Measurements from ENCODE around the gene GRN.

Gene GRN

DNA sequence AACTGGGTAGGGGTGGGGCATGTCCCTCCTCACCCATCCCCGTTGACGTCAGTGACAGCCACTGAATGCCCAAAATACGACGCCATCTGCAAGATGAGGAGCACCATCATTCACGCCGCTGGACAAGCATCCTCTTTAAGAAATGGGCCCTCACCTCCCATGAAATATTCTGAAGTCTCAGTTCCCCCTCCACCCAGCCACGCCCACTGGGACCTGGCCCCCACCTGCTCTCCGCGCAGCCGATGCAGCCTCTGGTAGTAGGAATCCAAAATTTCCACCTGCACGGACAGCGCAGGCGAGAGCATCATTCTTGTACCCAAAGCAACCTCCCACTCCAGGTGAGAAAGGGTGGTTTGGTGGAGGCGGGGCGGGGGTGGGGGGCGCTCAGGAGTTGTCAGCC, 38.8 kb downstream of the GRN start:
- H3K9me3 ChIP-seq (ENCODE audit: control insufficient read depth, insufficient read depth, low read length): no peaks in the 10 kb centered on the region
- H3F3A ChIP-seq (ENCODE audit: control insufficient read depth, insufficient read depth): no peaks in the 10 kb centered on the region
- no peaks in the 10 kb centered on the region for H3K36me3 ChIP-seq (ENCODE audit: control insufficient read depth, low read length)
- H3K9me2 ChIP-seq (replicated peaks; ENCODE audit: control insufficient read depth, low read length): no peaks in the 10 kb centered on the region
- no peaks in the 10 kb centered on the region for H4K20me1 ChIP-seq (ENCODE audit: control insufficient read depth, insufficient read depth, low read depth, low read length)
- H3K4me2 ChIP-seq (ENCODE audit: low read length): no peak overlapping the region
- no peak for TF ChIP-seq EZH2phosphoT487 (IDR thresholded peaks at IDR 0.05; ENCODE audit: borderline replicate concordance, low read length)
- TF ChIP-seq, protein P1, sequence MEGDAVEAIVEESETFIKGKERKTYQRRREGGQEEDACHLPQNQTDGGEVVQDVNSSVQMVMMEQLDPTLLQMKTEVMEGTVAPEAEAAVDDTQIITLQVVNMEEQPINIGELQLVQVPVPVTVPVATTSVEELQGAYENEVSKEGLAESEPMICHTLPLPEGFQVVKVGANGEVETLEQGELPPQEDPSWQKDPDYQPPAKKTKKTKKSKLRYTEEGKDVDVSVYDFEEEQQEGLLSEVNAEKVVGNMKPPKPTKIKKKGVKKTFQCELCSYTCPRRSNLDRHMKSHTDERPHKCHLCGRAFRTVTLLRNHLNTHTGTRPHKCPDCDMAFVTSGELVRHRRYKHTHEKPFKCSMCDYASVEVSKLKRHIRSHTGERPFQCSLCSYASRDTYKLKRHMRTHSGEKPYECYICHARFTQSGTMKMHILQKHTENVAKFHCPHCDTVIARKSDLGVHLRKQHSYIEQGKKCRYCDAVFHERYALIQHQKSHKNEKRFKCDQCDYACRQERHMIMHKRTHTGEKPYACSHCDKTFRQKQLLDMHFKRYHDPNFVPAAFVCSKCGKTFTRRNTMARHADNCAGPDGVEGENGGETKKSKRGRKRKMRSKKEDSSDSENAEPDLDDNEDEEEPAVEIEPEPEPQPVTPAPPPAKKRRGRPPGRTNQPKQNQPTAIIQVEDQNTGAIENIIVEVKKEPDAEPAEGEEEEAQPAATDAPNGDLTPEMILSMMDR (IDR thresholded peaks at IDR 0.05; ENCODE audit: low read depth, low read length, poor library complexity, severe bottlenecking): no peak
- H3K4me1 ChIP-seq (ENCODE audit: control insufficient read depth, low read length): peaks cover 5% of the 10 kb centered on the region; the same call in 1 of the 2 replicates
- H3K4me3 ChIP-seq (ENCODE audit: low read length): no peak overlapping the region
- H3K79me2 ChIP-seq (ENCODE audit: control insufficient read depth, low read length): no peaks in the 10 kb centered on the region
- no peak overlapping the region for H3K27ac ChIP-seq (ENCODE audit: low read depth, low read length)
- peaks cover 15% of the 10 kb centered on the region for H3K27me3 ChIP-seq (ENCODE audit: control insufficient read depth, low read length)

DNA sequence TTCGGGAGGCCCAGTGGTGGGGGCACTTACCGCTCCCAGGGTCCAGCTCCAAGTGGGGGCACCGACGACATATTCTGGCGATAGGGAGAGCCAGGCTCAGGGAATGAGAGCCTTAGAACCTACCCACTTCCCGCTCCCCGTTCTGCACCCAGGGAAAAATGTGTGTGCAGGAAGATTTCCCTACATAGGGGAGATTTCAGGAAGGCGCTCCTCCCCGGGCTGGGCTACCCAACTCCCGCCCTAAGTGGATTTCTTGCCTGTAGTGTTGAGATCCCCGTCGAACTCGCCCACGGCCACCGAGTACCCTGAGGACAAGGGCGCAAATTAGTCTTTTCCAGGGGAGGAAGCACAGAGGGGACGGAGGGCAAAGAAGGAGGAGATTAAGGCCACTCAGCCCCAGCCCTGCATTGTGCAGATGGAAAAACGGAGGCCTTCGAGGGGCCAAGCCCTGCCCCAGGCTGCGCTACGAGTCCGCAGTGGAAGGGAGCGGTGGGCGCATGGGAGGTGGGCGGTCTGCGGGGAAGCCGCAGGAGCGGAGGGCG, 39.2 kb downstream of the GRN start:
- no peaks in the 10 kb centered on the region for H3F3A ChIP-seq (ENCODE audit: control insufficient read depth, insufficient read depth)
- peaks cover 5% of the 10 kb centered on the region; the same call in 1 of the 2 replicates for H3K4me1 ChIP-seq (ENCODE audit: control insufficient read depth, low read length)
- H3K4me2 ChIP-seq (ENCODE audit: low read length): peak overlapping the region; percentile 60
- H3K4me3 ChIP-seq (ENCODE audit: low read length): no peak overlapping the region; the same call in 1 of the 2 replicates
- no peaks in the 10 kb centered on the region for H3K9me3 ChIP-seq (ENCODE audit: control insufficient read depth, insufficient read depth, low read length)
- no peak overlapping the region for H3K27ac ChIP-seq (ENCODE audit: low read depth, low read length)
- no peaks in the 10 kb centered on the region for H3K36me3 ChIP-seq (ENCODE audit: control insufficient read depth, low read length)
- H4K20me1 ChIP-seq (ENCODE audit: control insufficient read depth, insufficient read depth, low read depth, low read length): no peaks in the 10 kb centered on the region
- H3K27me3 ChIP-seq (ENCODE audit: control insufficient read depth, low read length): peaks cover 15% of the 10 kb centered on the region
- H3K9me2 ChIP-seq (replicated peaks; ENCODE audit: control insufficient read depth, low read length): no peaks in the 10 kb centered on the region
- no peaks in the 10 kb centered on the region for H3K79me2 ChIP-seq (ENCODE audit: control insufficient read depth, low read length)
- TF ChIP-seq EZH2phosphoT487 (IDR thresholded peaks at IDR 0.05; ENCODE audit: borderline replicate concordance, low read length): no peak
- TF ChIP-seq, protein P1 (IDR thresholded peaks at IDR 0.05; ENCODE audit: low read depth, low read length, poor library complexity, severe bottlenecking): no peak

DNA sequence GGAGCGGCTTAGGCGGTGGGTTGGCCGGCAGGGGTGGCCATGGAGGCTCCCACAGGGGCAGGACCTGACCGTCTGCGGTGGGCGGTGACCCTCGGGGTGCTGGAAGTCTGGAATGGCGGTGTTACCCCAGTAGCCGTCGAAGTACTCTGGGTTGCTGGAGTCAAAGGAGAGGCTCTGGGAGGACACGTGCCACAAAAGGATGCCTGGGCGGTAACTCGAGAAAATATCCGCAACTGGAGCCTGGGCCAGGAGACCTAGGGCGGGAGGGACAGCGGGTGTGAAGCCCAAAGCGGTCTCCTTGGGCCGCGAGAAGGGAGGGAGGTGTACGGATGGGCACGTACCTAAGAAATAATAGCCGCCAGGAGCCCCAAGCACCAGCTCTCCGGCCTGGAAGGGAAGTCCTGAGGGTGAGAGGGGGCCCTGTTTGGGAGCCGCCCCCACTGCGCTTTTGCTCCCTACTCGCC, 39.8 kb downstream of the GRN start:
- TF ChIP-seq EZH2phosphoT487 (IDR thresholded peaks at IDR 0.05; ENCODE audit: borderline replicate concordance, low read length): no peak
- TF ChIP-seq, protein P1 (IDR thresholded peaks at IDR 0.05; ENCODE audit: low read depth, low read length, poor library complexity, severe bottlenecking): peak; percentile 1
- H3K4me1 ChIP-seq (ENCODE audit: control insufficient read depth, low read length): peaks cover 5% of the 10 kb centered on the region; the same call in 1 of the 2 replicates
- peak overlapping the region; percentile 47 for H3K4me3 ChIP-seq (ENCODE audit: low read length)
- H3K9me2 ChIP-seq (replicated peaks; ENCODE audit: control insufficient read depth, low read length): no peaks in the 10 kb centered on the region
- H3K4me2 ChIP-seq (ENCODE audit: low read length): peak overlapping the region; percentile 60
- no peaks in the 10 kb centered on the region for H3K9me3 ChIP-seq (ENCODE audit: control insufficient read depth, insufficient read depth, low read length)
- no peak overlapping the region for H3K27ac ChIP-seq (ENCODE audit: low read depth, low read length)
- H3K79me2 ChIP-seq (ENCODE audit: control insufficient read depth, low read length): no peaks in the 10 kb centered on the region
- no peaks in the 10 kb centered on the region for H3K36me3 ChIP-seq (ENCODE audit: control insufficient read depth, low read length)
- H3K27me3 ChIP-seq (ENCODE audit: control insufficient read depth, low read length): peaks cover 15% of the 10 kb centered on the region
- H4K20me1 ChIP-seq (ENCODE audit: control insufficient read depth, insufficient read depth, low read depth, low read length): no peaks in the 10 kb centered on the region
- no peaks in the 10 kb centered on the region for H3F3A ChIP-seq (ENCODE audit: control insufficient read depth, insufficient read depth)
